ENCODE measurements around the gene CAMK2N2.

The CAMK2N2 gene

GRCh38 chr3:184299488-184300377 is 38.4 kb upstream of the CAMK2N2 start:
- in situ Hi-C loops (cut with MboI; ENCODE audit: low pct_unique_long_range_greater_than_20kb, low sequenced_read_pairs, unreplicated experiment): no loop called here
- TF ChIP-seq CTCF (IDR thresholded peaks at IDR 0.05; ENCODE audit: extremely low read depth, insufficient read depth, missing control alignments): no peak
- peak; percentile 12 for DNase-seq (ENCODE audit: low spot score)

- in situ Hi-C loops (cut with MboI; ENCODE audit: low pct_unique_long_range_greater_than_20kb, low sequenced_read_pairs, unreplicated experiment): no loop called here
- DNase-seq (ENCODE audit: low spot score): peak; percentile 99
- TF ChIP-seq CTCF (IDR thresholded peaks at IDR 0.05; ENCODE audit: extremely low read depth, insufficient read depth, missing control alignments): no peak
Observed at GRCh38 chr3:184298759-184299487, 37.6 kb upstream of the CAMK2N2 start, which contains the start of gene PSMD2. Gene PSMD2, plus strand, starts transcription at chr3:184299241. Its CDS starts 26 bp downstream, at chr3:184299267.

GRCh38 chr3:184296616-184297015 is 35.3 kb upstream of the CAMK2N2 start:
- in situ Hi-C loops (cut with MboI; ENCODE audit: low pct_unique_long_range_greater_than_20kb, low sequenced_read_pairs, unreplicated experiment): no loop called here

DNA sequence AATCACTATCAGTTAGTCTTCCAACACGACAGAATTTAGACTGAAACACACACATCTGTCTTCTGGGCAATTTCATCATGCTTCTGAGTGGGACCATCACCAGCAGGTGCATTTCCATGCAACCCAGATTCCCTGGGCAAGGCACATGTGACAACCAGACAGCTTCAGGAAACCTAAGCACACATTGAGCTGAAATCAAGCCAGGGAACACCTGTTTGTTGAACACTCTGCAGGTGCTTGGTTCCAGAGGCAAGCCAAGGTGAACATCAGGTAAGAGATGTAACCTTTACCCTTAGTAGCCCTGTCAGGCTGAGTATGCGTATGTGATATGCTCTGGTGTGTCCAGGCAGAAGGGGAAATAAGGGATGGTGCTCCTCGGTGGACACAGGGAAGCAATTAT is 34.4 kb upstream of the CAMK2N2 start:
- TF ChIP-seq CTCF (IDR thresholded peaks at IDR 0.05; ENCODE audit: extremely low read depth, insufficient read depth, missing control alignments): no peak
- in situ Hi-C loops (cut with MboI; ENCODE audit: low pct_unique_long_range_greater_than_20kb, low sequenced_read_pairs, unreplicated experiment): no loop called here
- DNase-seq (ENCODE audit: low spot score): peak; percentile 1

More at GRCh38 chr3:184296616-184297015, 35.3 kb upstream of the CAMK2N2 start:
- DNase-seq (ENCODE audit: low spot score): no peak
- no peak for TF ChIP-seq CTCF (IDR thresholded peaks at IDR 0.05; ENCODE audit: extremely low read depth, insufficient read depth, missing control alignments)

DNA sequence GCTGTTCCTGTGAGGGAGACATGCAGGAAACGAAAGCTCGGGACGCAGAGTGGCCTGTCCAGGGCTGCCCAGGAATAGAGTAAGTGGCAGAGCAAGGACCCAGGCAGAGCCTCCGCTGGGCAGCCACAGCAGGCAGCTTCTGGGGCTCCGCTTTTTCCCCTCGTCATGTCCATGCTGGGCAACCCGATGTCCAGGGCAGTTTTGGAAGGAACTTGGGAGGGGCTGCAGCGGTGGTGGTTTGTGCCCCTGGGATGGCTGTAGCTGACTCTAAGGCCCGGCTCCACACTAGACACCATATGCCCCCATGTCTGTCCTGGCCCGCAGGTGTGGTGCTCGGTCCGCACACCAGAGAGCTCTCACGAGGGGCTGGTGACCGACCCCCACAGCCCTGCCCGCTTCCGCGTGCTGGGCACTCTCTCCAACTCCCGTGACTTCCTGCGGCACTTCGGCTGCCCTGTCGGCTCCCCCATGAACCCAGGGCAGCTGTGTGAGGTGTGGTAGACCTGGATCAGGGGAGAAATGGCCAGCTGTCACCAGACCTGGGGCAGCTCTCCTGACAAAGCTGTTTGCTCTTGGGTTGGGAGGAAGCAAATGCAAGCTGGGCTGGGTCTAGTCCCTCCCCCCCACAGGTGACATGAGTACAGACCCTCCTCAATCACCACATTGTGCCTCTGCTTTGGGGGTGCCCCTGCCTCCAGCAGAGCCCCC is 30.5 kb upstream of the CAMK2N2 start:
- DNase-seq (ENCODE audit: low spot score): peak; percentile 2
- in situ Hi-C loops (cut with MboI; ENCODE audit: low pct_unique_long_range_greater_than_20kb, low sequenced_read_pairs, unreplicated experiment): no loop called here
- no peak for TF ChIP-seq CTCF (IDR thresholded peaks at IDR 0.05; ENCODE audit: extremely low read depth, insufficient read depth, missing control alignments)

DNA sequence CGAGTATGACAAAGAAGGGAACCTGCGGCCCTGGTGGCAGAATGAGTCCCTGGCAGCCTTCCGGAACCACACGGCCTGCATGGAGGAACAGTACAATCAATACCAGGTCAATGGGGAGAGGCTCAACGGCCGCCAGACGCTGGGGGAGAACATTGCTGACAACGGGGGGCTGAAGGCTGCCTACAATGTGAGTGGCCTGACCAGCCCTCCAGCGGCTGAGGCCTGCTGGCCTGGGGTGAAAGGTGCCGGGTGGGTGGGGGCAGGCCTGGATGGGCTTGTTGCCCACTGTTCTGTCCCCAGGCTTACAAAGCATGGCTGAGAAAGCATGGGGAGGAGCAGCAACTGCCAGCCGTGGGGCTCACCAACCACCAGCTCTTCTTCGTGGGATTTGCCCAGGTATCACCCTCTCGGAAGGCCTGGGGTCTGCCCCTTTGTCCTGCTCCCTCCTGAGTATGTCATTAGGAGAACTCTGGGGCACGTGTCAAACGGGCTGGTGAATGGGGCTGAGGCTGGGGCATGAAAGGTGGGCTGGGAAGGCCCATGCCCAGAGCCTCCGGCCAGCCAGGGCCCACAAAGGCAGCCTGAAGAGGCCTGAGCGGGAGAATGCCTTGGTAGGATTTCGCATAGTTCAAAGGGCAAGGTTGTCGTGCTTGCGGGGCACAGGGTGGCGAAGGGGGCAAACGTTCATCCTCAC is 29.8 kb upstream of the CAMK2N2 start:
- DNase-seq (ENCODE audit: low spot score): peak; percentile 8
- TF ChIP-seq CTCF (IDR thresholded peaks at IDR 0.05; ENCODE audit: extremely low read depth, insufficient read depth, missing control alignments): no peak
- in situ Hi-C loops (cut with MboI; ENCODE audit: low pct_unique_long_range_greater_than_20kb, low sequenced_read_pairs, unreplicated experiment): no loop called here

Data from GM13977 (cell line).